Neuronal stem cell (in vitro differentiated cells): ENCODE results near the gene CENPO.

Experiments
- DNase-seq: peaks from one replicate; pipeline ENCODE4 v3.0.0-alpha.2; 2013; ENCODE audit warnings: low spot score
- H2AFZ ChIP-seq: one replicate; pipeline ENCODE4 v1.6.1; 2013; ENCODE audit warnings: mild to moderate bottlenecking, low read length, inconsistent platforms
- H2AK5ac ChIP-seq: 2 replicates; pipeline ENCODE4 v1.6.1; 2013; ENCODE audit warnings: low read depth, mild to moderate bottlenecking, inconsistent platforms, low read length, moderate library complexity, mixed read lengths
- H2BK120ac ChIP-seq: 2 replicates; pipeline ENCODE4 v1.6.1; 2013; ENCODE audit warnings: low read depth, mild to moderate bottlenecking, inconsistent platforms, low read length, moderate library complexity, mixed read lengths
- H2BK12ac ChIP-seq: one replicate; pipeline ENCODE4 v1.6.1; 2013; ENCODE audit warnings: low read length, inconsistent platforms
- H2BK15ac ChIP-seq: 2 replicates; pipeline ENCODE4 v1.6.1; 2013; ENCODE audit warnings: mild to moderate bottlenecking, low read length, inconsistent platforms, mixed read lengths
- H2BK5ac ChIP-seq: one replicate; pipeline ENCODE4 v1.6.1; 2013; ENCODE audit warnings: inconsistent platforms, mild to moderate bottlenecking, low read length, moderate library complexity
- H3K14ac ChIP-seq: one replicate; pipeline ENCODE4 v1.6.1; 2013; ENCODE audit warnings: low read length, inconsistent platforms
- H3K18ac ChIP-seq: 2 replicates; pipeline ENCODE4 v1.6.1; 2013; ENCODE audit warnings: low read length, inconsistent platforms
- H3K23ac ChIP-seq: 2 replicates; pipeline ENCODE4 v1.6.1; 2013; ENCODE audit warnings: low read depth, mild to moderate bottlenecking, mixed read lengths, low read length, inconsistent platforms; ENCODE audit not compliant: poor library complexity
- H3K27ac ChIP-seq: replicated peaks from 3 replicates; pipeline ENCODE4 v1.5.1; 2013; ENCODE audit warnings: low read length, inconsistent platforms
- H3K27me3 ChIP-seq, 3 experiments: 2 replicates each; pipeline ENCODE4 v1.6.1; 2013; ENCODE audit warnings: low read length in 3 of 3, mild to moderate bottlenecking in 2 of 3, inconsistent platforms in 1 of 3, low read depth in 1 of 3, mixed read lengths in 1 of 3, moderate library complexity in 1 of 3; ENCODE audit not compliant: control insufficient read depth in 3 of 3, insufficient read depth in 3 of 3
- H3K36me3 ChIP-seq, 2 donors: replicated peaks in 1 of 2; 2 replicates each; pipeline ENCODE4 v1.6.1; 2013; ENCODE audit warnings: low read length in 2 of 2; ENCODE audit not compliant: control insufficient read depth in 2 of 2, insufficient read depth in 2 of 2
- H3K4ac ChIP-seq: 2 replicates; pipeline ENCODE4 v1.6.1; 2013; ENCODE audit warnings: inconsistent platforms, mild to moderate bottlenecking, low read length, moderate library complexity
- H3K4me1 ChIP-seq, 2 donors: 1 replicate in 1 of 2; 2 replicates in 1 of 2; pipeline ENCODE4 v1.6.1; 2013; ENCODE audit warnings: low read length in 2 of 2, low read depth in 1 of 2; ENCODE audit not compliant: control insufficient read depth in 2 of 2, insufficient read depth in 1 of 2
- H3K4me2 ChIP-seq: one replicate; pipeline ENCODE4 v1.6.1; 2013; ENCODE audit warnings: mild to moderate bottlenecking, low read length, inconsistent platforms; ENCODE audit not compliant: insufficient read depth, poor library complexity, severe bottlenecking
- H3K4me3 ChIP-seq, 2 donors: 2 replicates each; pipeline ENCODE4 v1.5.1; 2013; ENCODE audit warnings: low read length in 2 of 2, mild to moderate bottlenecking in 2 of 2, inconsistent platforms in 1 of 2, moderate library complexity in 1 of 2
- H3K79me1 ChIP-seq: one replicate; pipeline ENCODE4 v1.6.1; 2013; ENCODE audit warnings: low read depth, mild to moderate bottlenecking, inconsistent platforms, low read length, moderate library complexity
- H3K9ac ChIP-seq: one replicate; pipeline ENCODE4 v1.6.1; 2013; ENCODE audit warnings: mild to moderate bottlenecking, low read depth, low read length, inconsistent platforms; ENCODE audit not compliant: poor library complexity
- H3K9me3 ChIP-seq, 2 donors: replicated peaks in 1 of 2; 2 replicates each; pipeline versions ENCODE3 to v1.6.1; 2013; ENCODE audit warnings: low read length in 2 of 2, mild to moderate bottlenecking in 2 of 2, inconsistent platforms in 1 of 2, low read depth in 1 of 2, mixed read lengths in 1 of 2, moderate library complexity in 1 of 2; ENCODE audit not compliant: control insufficient read depth in 2 of 2, insufficient read depth in 1 of 2
- H4K8ac ChIP-seq: one replicate; pipeline ENCODE4 v1.6.1; 2013; ENCODE audit warnings: low read depth, mild to moderate bottlenecking, inconsistent platforms, low read length, moderate library complexity
- H4K91ac ChIP-seq: one replicate; pipeline ENCODE4 v1.6.1; 2013; ENCODE audit warnings: low read length, low read depth, mild to moderate bottlenecking, inconsistent platforms; ENCODE audit not compliant: poor library complexity
- WGBS, 2 donors: extraction: QIAGEN DNeasy Blood & Tissue Kit; methylation state at CpG; one replicate each; pipeline ENCODE4 v1.1.7; 2013; ENCODE audit warnings: missing lambda C conversion rate in 2 of 2, mixed read lengths in 1 of 2; ENCODE audit not compliant: insufficient read length in 2 of 2, insufficient replicate concordance in 1 of 2; ENCODE audit errors: extremely low coverage in 2 of 2; 5-methylcytosine and 5-hydroxymethylcytosine counted together

Gene CENPO

DNA sequence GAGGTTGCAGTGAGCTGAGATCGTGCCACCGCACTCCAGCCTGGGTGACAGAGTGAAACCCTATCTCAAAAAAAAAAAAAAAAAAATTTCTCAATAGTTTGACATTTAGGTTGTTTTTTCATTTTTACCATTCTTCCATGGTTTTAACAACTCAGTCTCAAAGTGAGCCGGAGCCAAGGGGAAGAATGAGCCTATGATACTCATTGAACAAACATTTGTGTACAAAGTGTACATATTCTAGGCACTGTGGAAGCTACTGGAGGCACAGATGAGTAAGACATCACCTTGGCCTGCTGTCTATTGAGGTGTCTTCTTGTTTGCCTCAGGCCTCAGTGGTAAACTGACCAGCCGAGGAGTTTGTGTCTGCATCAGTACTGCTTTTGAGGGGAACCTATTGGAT lies 21.9 kb downstream of the CENPO start:
- H2BK12ac ChIP-seq, result no peak overlapping the region
- H3K27me3 ChIP-seq, result no peaks in the 10 kb centered on the region
- H3K14ac ChIP-seq, result no peak overlapping the region
- no CpG with 5 or more reads among the region's 4 CpGs for WGBS, 2 donors
- H2AFZ ChIP-seq, result no peak overlapping the region
- H3K4me2 ChIP-seq, result no peak overlapping the region
- H3K23ac ChIP-seq, result no peak overlapping the region
- no peak overlapping the region for H3K4me3 ChIP-seq
- H2AK5ac ChIP-seq, result no peak overlapping the region
- H2BK5ac ChIP-seq, result no peak overlapping the region
- peaks cover 34 to 87% of the 10 kb centered on the region in 2 donors for H3K36me3 ChIP-seq
- H3K9me3 ChIP-seq, result peaks cover 2 to 6% of the 10 kb centered on the region in 2 donors
- H4K91ac ChIP-seq, result no peak overlapping the region
- H3K9ac ChIP-seq, result no peak overlapping the region
- H3K27ac ChIP-seq, result no peak overlapping the region
- no peaks in the 10 kb centered on the region for H3K79me1 ChIP-seq
- no peak overlapping the region for H2BK120ac ChIP-seq
- DNase-seq, result no peak
- H3K18ac ChIP-seq, result no peak overlapping the region
- no peak overlapping the region for H3K4ac ChIP-seq
- H2BK15ac ChIP-seq, result no peak overlapping the region
- no peaks in the 10 kb centered on the region for H3K4me1 ChIP-seq
- no peak overlapping the region for H4K8ac ChIP-seq

DNA sequence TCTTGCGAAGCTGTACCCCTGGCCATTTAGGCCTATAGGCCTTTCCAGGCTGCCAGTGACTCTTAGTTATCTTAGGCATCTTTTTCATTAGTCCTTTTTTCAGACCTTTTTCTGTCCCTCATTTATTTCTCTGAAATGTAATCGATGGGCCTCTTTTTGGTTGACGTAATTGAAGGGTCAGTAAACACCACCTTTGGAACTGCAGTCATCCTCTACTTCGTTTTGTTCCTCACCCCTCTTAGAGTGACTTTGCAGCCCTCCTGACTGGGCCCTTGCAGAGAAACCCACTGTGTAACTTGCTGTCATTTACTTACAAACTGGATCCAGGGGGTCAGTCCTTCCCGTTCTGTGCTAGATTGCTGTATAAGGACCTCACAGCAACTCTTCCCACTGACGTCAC lies 23.2 kb downstream of the CENPO start:
- no peak overlapping the region for H3K4ac ChIP-seq
- no peak overlapping the region for H3K18ac ChIP-seq
- no peak overlapping the region for H2BK120ac ChIP-seq
- H3K27ac ChIP-seq, result no peak overlapping the region
- H4K91ac ChIP-seq, result no peak overlapping the region
- no CpG with 5 or more reads among the region's 6 CpGs for WGBS, 2 donors
- no peak overlapping the region for H2AK5ac ChIP-seq
- H2BK12ac ChIP-seq, result no peak overlapping the region
- H3K27me3 ChIP-seq, result no peaks in the 10 kb centered on the region
- DNase-seq, result no peak
- H3K4me3 ChIP-seq, result no peak overlapping the region
- H2AFZ ChIP-seq, result no peak overlapping the region
- H3K36me3 ChIP-seq, result peaks cover 43 to 96% of the 10 kb centered on the region in 2 donors
- no peak overlapping the region for H2BK15ac ChIP-seq
- H3K4me2 ChIP-seq, result no peak overlapping the region
- no peak overlapping the region for H4K8ac ChIP-seq
- no peak overlapping the region for H3K23ac ChIP-seq
- peaks cover 2 to 6% of the 10 kb centered on the region in 2 donors for H3K9me3 ChIP-seq
- peaks cover 2% of the 10 kb centered on the region for H3K79me1 ChIP-seq
- no peak overlapping the region for H2BK5ac ChIP-seq
- no peak overlapping the region for H3K9ac ChIP-seq
- H3K14ac ChIP-seq, result no peak overlapping the region
- peaks cover 2 to 4% of the 10 kb centered on the region in 2 donors for H3K4me1 ChIP-seq

DNA sequence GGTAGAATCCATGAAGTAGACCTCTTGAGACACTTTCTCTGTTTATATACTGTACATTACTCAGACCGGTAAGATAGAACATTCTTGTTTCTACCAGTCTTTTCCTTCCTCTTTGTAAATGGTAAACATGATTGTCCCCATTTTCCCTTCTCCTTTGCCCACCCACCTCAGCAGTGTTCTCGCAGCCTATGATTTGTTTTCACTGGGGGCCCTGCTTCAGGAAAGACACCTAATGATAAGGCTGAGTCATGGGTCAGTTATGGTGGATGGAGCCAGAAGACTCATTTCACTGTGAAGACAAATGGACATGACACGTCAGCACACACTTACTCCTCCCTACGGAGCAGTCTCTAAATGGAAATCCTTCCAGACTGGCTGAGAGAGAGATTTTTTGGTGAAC lies 23.7 kb downstream of the CENPO start:
- Histone ChIP-seq H3K4me3 (no peak overlapping the region), H3K36me3 (peaks cover 45 to 99% of the 10 kb centered on the region in 2 donors), H4K8ac (no peak overlapping the region), H3K4ac (no peak overlapping the region), H3K4me1 (peaks cover 6 to 8% of the 10 kb centered on the region in 2 donors), H2BK120ac (no peak overlapping the region), H3K18ac (no peak overlapping the region), H3K14ac (no peak overlapping the region), H2BK15ac (no peak overlapping the region), H3K23ac (no peak overlapping the region), H3K4me2 (no peak overlapping the region), H3K9ac (no peak overlapping the region), H2BK5ac (no peak overlapping the region), H3K27ac (no peak overlapping the region), H2BK12ac (no peak overlapping the region), H3K9me3 (peaks cover 4 to 6% of the 10 kb centered on the region in 2 donors), H3K27me3 (no peaks in the 10 kb centered on the region), H4K91ac (no peak overlapping the region), H2AK5ac (no peak overlapping the region), H3K79me1 (peaks cover 2% of the 10 kb centered on the region), H2AFZ (no peak overlapping the region)
- DNase-seq, result no peak
- no CpG with 5 or more reads among the region's 4 CpGs for WGBS, 2 donors

DNA sequence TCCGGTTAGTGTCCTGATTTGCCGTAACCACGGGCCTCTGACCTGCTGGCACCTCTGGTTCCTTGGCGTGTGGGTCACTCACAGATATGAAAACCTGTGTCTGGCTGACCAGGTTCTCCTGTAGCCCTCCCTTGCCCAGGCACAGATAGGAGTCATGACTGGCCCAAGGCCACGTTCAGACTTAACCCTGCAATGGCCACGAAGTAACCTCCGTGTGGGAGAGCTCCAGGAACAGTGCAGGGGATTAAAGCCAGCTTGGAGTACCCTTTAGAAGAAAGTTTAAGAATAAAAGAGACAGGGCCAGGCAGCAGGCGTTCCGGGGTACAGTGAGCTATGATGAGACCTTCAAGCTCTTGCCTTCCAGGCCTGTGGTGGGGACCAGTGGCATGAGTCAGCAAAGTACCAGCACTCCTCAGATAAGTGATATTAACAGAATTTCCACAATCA lies 25.5 kb downstream of the CENPO start:
- no peak overlapping the region for H4K91ac ChIP-seq
- peaks cover 0 to 4% of the 10 kb centered on the region in 2 donors for H3K9me3 ChIP-seq
- peaks cover 14 to 19% of the 10 kb centered on the region in 2 donors for H3K4me1 ChIP-seq
- no peak overlapping the region for H2BK12ac ChIP-seq
- H2AFZ ChIP-seq, result no peak overlapping the region
- H3K27ac ChIP-seq, result no peak overlapping the region
- H3K9ac ChIP-seq, result no peak overlapping the region
- H3K79me1 ChIP-seq, result peaks cover 6% of the 10 kb centered on the region
- DNase-seq, result no peak
- no peak overlapping the region for H3K4me3 ChIP-seq
- H3K18ac ChIP-seq, result no peak overlapping the region
- no peak overlapping the region for H3K23ac ChIP-seq
- H2BK120ac ChIP-seq, result no peak overlapping the region
- no peak overlapping the region for H2AK5ac ChIP-seq
- H3K14ac ChIP-seq, result no peak overlapping the region
- H2BK15ac ChIP-seq, result no peak overlapping the region
- peaks cover 48 to 100% of the 10 kb centered on the region in 2 donors for H3K36me3 ChIP-seq
- no peaks in the 10 kb centered on the region for H3K27me3 ChIP-seq
- H2BK5ac ChIP-seq, result no peak overlapping the region
- H4K8ac ChIP-seq, result no peak overlapping the region
- WGBS, 2 donors, result no CpG with 5 or more reads among the region's 9 CpGs
- H3K4me2 ChIP-seq, result no peak overlapping the region
- no peak overlapping the region for H3K4ac ChIP-seq
